Measurements from ENCODE around the gene CFAP97D2.
"Not testable (repeated sequence)": the region's sequence is repeated elsewhere in the genome, so short reads cannot be mapped to it uniquely, and the experiment has no call there.

Gene CFAP97D2

GRCh38 chr13:114158869-114159666 is 20.0 kb upstream of the CFAP97D2 start:
- not testable (repeated sequence) for DNase-seq

GRCh38 chr13:114161028-114161556 is 18.0 kb upstream of the CFAP97D2 start:
- DNase-seq = no peak

- peak; percentile 19 for DNase-seq
Measured at GRCh38 chr13:114161644-114162532, 17.2 kb upstream of the CFAP97D2 start.

- no peak for DNase-seq
Measured at GRCh38 chr13:114162533-114162922, 16.5 kb upstream of the CFAP97D2 start.

DNA sequence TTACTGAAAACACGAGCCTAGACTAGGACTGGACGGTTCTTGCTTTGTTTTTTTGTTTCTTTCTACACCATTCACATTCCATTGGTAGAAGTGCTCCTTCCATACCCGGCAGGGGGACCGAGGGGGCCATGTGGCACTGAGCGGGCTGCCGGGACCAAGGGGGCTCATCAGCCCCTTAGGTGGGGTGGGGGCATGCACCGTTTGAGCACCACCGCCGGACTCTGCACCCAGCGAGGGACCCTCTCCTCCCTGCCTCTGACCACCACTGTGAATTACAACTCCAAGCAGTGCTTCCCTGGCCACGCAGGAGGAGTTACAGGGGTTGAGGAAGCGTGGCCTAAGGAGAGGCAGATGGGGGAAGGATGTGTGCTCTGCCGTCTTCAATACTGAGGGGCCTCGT is 15.0 kb upstream of the CFAP97D2 start:
- no peak for DNase-seq

GRCh38 chr13:114164681-114165429 is 14.2 kb upstream of the CFAP97D2 start:
- DNase-seq = no peak

DNA sequence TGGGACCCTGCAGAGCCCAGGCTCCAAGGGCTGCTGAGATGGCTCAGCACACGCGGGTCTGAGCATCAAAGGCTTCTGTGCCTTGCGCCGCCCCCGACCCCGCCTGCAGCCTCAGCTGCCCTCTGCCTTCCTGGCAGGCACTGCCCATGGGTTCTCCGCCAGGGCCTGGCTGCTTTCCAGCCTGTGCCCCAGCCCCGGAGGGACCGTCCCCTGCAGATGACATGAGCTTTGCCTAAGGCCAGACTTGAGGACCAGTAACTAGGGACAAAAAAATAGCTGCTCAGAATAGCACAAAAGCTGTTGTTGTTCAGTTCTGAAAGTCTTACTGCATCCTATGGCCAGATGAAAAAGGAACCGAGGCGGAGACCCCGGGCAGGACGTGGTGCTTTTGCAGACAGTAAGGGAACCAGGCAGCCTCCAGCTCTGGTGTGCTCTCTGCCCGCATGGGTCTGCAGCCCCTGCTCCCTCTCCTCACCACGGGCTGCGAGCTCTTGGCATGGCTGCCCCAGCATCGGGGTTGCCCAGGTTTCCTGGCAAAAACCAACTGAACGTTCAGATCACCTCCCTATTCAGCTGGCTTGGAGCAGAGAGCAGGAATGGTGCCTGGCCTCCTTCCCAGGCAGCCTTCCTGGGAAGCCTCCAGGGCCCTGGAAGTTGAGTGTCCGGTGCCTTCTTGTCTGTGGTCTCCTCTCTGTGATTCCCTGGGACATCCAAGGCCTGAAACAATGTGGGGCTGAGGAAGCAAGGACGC is 12.5 kb upstream of the CFAP97D2 start:
- no peak for DNase-seq

- no peak for DNase-seq
Measured at GRCh38 chr13:114167426-114167825, 11.6 kb upstream of the CFAP97D2 start.

GRCh38 chr13:114167885-114168284 is 11.2 kb upstream of the CFAP97D2 start:
- DNase-seq = no peak

GRCh38 chr13:114173272-114173671 is 5.8 kb upstream of the CFAP97D2 start:
- no peak for DNase-seq

DNA sequence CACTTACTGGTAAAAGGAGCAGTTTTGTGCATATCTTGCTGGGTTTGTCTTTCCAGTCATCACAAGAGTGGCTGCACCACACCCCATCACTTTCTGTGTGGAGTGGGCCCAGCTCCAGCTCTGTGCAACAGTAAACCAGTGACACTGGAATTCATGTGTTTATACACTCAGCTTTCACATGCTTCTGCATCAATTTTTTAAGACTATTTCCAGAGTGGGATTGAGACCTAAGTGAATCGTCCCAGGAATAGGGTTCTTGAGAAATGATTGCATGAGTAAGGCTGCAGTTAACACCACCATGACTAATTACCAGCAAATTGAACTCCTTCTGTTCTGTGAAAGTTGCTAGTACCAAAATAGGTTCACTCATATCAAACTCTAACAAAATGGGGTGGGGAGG is 5.3 kb upstream of the CFAP97D2 start:
- no peak for DNase-seq

- no peak for DNase-seq
Measured at GRCh38 chr13:114174529-114174961, 4.5 kb upstream of the CFAP97D2 start.

DNA sequence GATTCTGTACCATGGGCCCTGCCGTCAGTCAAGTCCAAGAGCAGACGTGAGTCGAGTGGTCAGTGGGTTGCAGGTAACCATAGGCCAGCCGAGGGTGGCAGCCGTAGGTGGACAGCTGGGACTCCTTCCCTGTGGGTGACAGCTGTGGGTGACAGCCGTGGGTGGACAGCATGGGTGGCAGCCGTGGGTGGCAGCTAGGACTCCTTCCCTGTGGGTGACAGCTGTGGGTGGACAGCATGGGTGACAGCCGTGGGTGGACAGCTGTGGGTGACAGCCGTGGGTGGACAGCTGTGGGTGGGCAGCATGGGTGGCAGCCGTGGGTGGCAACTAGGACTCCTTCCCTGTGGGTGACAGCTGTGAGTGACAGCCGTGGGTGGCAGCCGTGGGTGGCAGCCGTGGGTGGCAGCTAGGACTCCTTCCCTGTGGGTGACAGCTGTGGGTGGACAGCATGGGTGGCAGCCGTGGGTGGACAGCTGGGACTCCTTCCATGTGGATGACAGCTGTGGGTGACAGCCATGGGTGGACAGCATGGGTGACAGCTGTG is 2.6 kb upstream of the CFAP97D2 start:
- not testable (repeated sequence) for DNase-seq

GRCh38 chr13:114177245-114178010 is 1.6 kb upstream of the CFAP97D2 start:
- no peak for DNase-seq

DNA sequence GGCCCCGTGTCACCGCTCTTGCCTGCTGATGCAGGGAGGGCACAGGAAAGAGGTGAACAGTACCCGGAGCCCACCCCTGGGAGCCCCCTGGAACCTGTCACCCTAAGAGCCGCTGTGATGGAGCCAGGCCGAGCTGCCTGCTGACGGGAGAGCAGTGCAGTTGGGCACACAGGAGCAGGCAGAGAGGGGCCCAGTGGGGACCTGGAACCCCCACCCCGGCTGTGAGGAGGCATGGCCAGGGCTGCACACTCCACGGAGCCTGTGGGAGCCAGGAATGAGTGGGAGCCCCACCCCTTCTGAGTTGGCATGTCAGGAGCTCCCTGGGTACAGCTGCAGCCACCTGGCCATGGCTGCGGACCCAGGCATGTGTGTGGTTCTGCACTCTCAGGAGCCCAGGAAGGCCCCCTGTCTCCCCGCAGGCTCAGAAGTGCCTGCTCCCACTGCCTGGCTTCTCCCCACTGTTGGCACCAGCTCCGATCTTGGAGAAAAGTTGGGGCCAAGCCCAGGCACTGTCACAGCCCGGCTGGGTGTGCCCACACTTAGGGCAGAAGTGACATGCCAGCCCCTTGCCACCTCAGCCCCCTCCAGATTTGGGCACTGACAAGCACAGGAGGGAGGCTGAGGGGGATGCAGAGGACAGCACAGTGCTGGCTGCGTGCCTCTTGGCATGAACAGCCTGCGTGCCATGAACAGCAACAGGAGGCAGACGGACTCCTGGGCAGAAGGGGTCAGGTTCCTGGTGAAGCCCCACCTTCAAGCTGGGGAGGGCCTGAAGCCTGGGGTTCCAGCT is 6.3 kb downstream of the CFAP97D2 start:
- no peak for DNase-seq

DNA sequence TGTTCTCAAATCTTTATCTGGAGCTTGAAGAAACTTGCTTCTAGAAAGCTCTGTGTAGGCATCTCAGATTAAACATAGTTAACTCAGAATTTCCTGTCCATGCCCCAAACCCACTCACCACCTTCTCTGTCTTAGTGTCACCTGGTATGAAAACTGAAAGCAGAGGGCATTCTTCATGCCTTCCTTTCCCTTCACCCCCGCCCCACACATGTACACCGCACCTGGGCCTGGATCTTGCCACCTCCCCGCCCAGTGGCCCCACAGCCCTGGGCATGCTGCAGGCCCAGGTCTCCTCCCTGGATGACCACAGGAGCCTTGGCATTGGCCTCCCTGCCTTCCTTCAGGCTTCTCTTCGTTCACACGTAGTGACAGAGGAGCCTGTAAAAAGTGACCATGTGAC is 15.8 kb downstream of the CFAP97D2 start:
- no peak for DNase-seq

DNA sequence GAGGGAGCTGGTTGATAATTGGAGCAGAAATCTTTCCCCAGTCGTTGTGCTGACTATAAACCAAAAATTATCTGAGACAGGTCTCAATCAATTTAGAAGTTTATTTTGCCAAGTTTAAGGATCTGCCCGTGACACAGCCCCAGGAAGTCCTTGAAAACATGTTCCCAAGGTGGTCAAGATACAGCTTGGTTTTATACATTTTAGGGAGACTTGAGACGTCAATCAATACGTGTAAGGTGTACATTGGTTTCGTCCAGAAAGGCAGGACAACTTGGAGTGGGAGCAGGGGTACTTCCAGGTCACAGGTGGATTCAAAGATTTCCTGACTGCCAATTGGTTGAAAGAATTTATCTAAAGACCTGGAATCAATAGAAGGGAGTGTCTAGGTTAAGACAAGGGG is 17.6 kb downstream of the CFAP97D2 start:
- DNase-seq = no peak

- no peak for DNase-seq
Measured at GRCh38 chr13:114198556-114198955, 19.5 kb downstream of the CFAP97D2 start.

DNA sequence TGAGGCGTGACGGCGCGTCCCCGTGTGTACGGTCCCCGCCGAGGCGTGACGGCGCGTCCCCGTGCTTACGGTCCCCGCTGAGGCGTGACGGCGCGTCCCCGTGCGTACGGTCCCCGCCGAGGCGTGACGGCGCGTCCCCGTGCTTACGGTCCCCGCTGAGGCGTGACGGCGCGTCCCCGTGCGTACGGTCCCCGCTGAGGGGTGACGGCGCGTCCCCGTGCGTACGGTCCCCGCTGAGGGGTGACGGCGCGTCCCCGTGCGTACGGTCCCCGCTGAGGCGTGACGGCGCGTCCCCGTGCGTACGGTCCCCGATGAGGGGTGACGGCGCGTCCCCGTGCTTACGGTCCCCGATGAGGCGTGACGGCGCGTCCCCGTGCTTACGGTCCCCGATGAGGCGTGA is 20.5 kb downstream of the CFAP97D2 start:
- DNase-seq = not testable (repeated sequence)

- DNase-seq = no peak
Measured at GRCh38 chr13:114199954-114200353, 20.9 kb downstream of the CFAP97D2 start.
